ENCODE measurements around the gene CAMTA2.
"Not testable (repeated sequence)": the region's sequence is repeated elsewhere in the genome, so short reads cannot be mapped to it uniquely, and the experiment has no call there.

Gene CAMTA2, protein sequence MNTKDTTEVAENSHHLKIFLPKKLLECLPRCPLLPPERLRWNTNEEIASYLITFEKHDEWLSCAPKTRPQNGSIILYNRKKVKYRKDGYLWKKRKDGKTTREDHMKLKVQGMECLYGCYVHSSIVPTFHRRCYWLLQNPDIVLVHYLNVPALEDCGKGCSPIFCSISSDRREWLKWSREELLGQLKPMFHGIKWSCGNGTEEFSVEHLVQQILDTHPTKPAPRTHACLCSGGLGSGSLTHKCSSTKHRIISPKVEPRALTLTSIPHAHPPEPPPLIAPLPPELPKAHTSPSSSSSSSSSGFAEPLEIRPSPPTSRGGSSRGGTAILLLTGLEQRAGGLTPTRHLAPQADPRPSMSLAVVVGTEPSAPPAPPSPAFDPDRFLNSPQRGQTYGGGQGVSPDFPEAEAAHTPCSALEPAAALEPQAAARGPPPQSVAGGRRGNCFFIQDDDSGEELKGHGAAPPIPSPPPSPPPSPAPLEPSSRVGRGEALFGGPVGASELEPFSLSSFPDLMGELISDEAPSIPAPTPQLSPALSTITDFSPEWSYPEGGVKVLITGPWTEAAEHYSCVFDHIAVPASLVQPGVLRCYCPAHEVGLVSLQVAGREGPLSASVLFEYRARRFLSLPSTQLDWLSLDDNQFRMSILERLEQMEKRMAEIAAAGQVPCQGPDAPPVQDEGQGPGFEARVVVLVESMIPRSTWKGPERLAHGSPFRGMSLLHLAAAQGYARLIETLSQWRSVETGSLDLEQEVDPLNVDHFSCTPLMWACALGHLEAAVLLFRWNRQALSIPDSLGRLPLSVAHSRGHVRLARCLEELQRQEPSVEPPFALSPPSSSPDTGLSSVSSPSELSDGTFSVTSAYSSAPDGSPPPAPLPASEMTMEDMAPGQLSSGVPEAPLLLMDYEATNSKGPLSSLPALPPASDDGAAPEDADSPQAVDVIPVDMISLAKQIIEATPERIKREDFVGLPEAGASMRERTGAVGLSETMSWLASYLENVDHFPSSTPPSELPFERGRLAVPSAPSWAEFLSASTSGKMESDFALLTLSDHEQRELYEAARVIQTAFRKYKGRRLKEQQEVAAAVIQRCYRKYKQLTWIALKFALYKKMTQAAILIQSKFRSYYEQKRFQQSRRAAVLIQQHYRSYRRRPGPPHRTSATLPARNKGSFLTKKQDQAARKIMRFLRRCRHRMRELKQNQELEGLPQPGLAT

DNA sequence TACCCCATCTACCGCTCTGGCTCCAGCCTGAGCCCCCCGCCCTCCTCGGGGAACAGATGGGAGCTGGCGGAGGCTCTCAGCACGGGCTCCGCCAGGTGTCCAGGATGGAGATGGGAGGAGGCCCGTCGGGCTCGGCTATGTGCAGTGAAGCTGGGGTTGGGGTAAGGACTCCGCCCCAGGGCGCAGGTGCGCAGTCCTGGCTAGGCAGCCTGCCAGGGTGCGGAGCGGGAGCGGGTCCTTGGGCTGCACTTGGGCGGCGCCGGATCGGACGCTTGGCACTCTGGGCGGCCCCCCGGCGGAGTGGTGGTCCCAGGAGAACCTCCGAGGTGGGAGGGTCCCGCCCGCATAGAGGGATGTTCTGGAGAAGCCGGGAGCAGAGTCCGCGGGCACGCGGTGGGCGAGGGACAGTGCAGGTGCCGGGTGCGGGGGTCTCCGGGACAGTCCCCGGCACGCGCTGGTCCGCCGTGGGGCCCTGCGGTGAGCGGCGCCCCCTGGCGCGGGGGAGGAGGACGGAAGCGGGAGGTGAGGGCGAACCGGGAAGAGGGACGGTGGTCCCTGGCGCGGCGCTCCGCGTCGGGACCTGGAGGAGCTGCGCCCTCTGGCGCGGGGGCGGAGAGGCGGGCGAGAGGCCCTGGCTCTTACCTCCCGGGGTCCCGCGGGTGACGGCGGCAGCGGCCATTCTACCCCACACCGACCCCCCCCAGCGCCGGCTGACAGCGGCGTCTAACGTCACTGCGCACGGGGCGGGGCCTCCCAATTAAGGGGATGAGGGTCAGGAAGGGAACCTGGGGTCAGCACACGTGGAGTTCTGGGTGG is at the start of gene CAMTA2:
Gene CAMTA2 (minus strand): TSS at position 725 of the 816 bp plus-strand sequence. CDS start 1,453 bp downstream, outside the sequence.
- DNase-seq (ENCODE audit: low read depth in 2 of 2): peak; percentile 76 to 92

DNA sequence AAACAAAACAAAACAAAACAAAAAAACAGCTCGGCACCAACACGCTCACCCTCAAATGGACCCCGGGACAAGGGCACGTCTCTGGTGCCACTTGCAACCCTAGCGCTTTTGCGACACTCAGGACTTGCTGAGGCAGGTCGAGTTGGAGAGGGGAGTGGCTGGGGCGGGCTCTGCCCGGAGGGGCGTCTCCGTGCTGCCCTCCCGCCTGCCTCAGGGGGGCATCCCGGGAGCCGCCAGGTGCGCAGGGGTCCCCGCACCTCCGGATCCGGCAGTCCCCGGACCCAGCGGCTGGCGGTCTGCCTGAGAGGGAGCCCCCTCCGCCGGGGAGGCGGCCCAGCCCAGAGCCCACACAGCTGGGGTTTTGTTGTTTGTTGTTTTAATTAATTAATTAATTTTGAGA is 47.8 kb upstream of the CAMTA2 start, which contains the start of gene SLC52A1:
Gene SLC52A1 (minus strand): TSS at position 112 of the 400 bp plus-strand sequence. CDS start 820 bp downstream, outside the sequence.
- no peak for DNase-seq (ENCODE audit: low read depth in 2 of 2)

GRCh38 chr17:5034651-5035050 is 47.2 kb upstream of the CAMTA2 start:
- no peak for DNase-seq (ENCODE audit: low read depth in 2 of 2)

GRCh38 chr17:5034063-5034462 is 46.6 kb upstream of the CAMTA2 start:
- no peak for DNase-seq (ENCODE audit: low read depth in 2 of 2)

DNA sequence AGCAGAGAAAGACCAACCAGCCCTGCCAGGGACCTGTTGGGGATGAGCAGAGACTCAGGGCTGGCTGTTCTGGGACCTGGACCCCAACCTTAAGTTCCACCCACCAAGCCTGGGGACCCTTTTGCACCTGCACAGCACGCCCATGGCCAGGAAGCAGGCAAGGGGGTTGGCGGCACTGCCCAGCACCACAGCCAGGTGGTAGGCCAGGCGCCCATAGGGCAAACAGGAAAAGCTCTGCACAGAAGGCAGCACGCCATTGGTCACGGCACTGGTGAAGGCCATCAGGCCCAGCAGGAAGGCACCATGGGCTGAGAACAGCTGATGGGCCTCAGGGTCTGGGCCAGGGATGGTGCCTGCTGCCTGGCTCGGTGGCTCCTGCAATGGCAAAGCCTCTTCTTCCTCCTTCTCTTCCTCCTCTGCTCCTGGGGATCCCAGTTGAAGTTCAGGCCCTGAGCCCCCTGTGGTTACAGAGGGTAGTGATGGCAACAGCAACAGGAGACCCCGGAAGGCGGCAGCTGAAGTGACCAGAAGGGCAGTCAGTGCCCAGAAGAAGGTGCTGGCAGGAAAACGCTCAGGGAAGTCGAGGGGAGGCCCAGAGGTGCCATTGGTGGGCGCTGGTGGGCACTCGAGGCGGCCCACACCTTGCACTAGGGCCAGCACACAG is 46.0 kb upstream of the CAMTA2 start:
- no peak for DNase-seq (ENCODE audit: low read depth in 2 of 2)

- DNase-seq (ENCODE audit: low read depth in 2 of 2): no peak
Measured at GRCh38 chr17:5032865-5033264, 45.4 kb upstream of the CAMTA2 start.

DNA sequence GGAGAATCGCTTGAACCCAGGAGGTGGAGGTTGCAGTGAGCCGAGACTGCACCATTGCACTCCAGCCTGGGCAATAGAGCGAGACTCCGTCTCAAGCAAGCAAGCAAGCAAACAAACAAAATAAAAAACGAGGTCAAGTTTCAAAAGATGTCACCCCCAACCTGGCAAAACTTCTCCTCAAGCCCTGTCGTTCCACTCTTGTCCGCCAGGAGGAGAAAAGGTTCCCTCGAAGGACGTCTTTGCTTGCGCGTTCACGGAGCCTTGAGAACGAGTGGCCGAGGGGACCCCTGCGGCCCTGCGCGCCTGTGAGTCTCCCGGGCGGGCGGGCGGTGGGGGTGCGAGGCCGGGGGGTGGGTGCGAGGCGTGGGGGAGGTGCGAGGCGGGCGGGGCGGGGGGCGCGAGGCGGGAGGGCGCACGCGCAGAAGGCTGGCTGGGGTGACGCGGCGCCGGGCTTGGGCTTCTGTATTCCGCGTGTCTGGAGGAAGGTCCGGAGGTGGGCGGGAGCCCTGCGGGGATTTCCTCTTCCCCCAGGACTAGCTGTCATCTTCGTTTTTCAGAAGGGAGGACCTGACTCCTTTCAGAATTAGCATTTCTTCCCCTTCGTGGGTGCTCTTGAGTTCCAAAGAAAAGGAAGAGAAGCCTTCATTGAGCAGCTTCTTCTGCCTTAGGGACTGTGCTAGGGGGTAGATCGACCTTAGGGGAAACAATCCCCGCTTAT is 44.0 kb upstream of the CAMTA2 start:
- peak; percentile 78 to 85 for DNase-seq (ENCODE audit: low read depth in 2 of 2)

- not testable (repeated sequence) for DNase-seq (ENCODE audit: low read depth in 2 of 2)
Measured at GRCh38 chr17:5030168-5030567, 42.7 kb upstream of the CAMTA2 start.

GRCh38 chr17:5027916-5028315 is 40.4 kb upstream of the CAMTA2 start:
- no peak for DNase-seq (ENCODE audit: low read depth in 2 of 2)

GRCh38 chr17:5027299-5027698 is 39.8 kb upstream of the CAMTA2 start:
- DNase-seq (ENCODE audit: low read depth in 2 of 2): no peak

DNA sequence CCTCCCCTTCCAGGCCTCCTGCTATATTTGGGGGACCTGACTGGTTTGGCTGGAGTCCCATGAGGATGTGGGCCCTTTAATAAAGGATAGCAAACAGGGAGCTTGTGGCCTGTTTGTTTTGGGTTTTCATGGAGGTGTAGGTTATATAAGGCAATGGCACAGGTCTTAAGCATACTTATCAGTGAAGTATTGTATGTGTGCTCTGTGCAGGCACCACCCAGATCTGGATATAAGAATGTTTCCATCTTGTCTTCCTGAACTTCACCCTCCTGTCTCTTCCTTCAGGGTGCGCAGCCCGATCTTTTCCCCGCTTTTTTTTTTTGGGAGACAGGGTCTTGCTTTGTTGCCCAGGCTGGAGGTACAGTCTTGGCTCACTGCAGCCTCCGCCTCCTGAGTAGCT is 37.1 kb upstream of the CAMTA2 start:
- DNase-seq (ENCODE audit: low read depth in 2 of 2): no peak

GRCh38 chr17:5023588-5024147 is 36.2 kb upstream of the CAMTA2 start:
- no peak for DNase-seq (ENCODE audit: low read depth in 2 of 2)

DNA sequence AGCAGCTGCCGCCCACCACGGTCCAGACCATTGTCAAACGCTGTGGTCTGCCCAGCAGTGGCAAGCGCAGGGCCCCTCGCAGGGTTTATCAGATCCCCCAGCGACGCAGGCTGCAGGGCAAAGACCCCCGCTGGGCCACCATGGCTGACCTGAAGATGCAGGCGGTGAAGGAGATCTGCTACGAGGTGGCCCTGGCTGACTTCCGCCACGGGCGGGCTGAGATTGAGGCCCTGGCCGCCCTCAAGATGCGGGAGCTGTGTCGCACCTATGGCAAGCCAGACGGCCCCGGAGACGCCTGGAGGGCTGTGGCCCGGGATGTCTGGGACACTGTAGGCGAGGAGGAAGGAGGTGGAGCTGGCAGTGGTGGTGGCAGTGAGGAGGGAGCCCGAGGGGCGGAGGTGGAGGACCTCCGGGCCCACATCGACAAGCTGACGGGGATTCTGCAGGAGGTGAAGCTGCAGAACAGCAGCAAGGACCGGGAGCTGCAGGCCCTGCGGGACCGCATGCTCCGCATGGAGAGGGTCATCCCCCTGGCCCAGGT is 34.8 kb upstream of the CAMTA2 start:
- no peak for DNase-seq (ENCODE audit: low read depth in 2 of 2)

GRCh38 chr17:5020502-5021023 is 33.1 kb upstream of the CAMTA2 start:
- no peak for DNase-seq (ENCODE audit: low read depth in 2 of 2)

DNA sequence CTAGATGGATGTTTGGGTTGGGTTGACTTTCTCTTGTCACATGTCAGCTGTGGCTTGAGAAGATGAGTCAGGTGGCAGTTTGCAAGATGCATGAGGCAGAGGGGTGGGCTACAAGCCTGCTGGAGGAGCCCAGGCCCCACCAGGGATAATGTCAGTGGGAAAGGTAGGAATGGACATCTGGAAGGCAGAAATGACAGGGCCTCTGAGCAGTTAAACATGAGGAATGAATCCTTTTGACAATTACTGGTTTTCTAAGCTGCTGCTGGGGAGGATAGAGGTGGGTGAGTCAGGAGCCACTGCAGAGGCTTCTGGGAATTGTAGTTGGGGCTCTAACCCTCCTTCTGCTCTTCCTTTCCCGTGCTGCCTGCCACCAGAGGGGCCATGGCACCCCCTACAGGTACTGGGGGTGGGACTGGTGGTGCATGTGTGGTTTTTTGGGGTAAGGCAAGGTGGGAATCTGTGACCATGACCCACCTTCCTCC is 32.0 kb upstream of the CAMTA2 start:
- DNase-seq (ENCODE audit: low read depth in 2 of 2): no peak

DNA sequence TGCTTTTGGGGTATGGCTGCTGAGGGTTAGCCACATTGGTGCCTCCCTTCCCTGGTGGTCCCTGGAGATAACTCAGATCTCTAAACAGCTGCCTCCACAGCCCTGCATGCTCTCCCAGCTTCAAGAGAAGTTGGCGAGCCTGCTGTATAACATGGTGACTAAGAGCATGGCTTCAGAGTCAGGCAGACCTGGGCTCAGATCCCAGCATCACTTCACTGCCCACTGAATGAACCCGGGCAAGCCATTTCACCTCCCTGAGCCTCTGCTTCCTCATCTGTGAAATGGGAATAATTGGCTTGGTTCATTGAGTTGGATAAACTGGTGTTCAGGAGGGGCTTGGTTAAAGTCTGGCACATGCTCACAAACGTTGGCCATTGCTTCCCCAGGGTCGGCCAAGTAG is 26.9 kb upstream of the CAMTA2 start:
- DNase-seq (ENCODE audit: low read depth in 2 of 2): no peak

- DNase-seq (ENCODE audit: low read depth in 2 of 2): no peak
Measured at GRCh38 chr17:5011928-5012327, 24.5 kb upstream of the CAMTA2 start.

GRCh38 chr17:5003214-5003867 is 15.9 kb upstream of the CAMTA2 start:
- DNase-seq (ENCODE audit: low read depth in 2 of 2): no peak
